Fibroblast of pulmonary artery (primary cell): ENCODE results near the gene PHACTR3.

Source experiments
- DNase-seq: peaks from one replicate; pipeline ENCODE4 v3.0.0-alpha.2; 2010; ENCODE audit warnings: low read depth
- H3K4me3 ChIP-seq: replicated peaks from 2 replicates; pipeline ENCODE4 v1.5.1; 2011; ENCODE audit warnings: low read depth, mild to moderate bottlenecking, control low read depth, low read length, moderate library complexity
- CTCF ChIP-seq: IDR thresholded peaks from 2 replicates; pipeline ENCODE4 v1.5.1; 2011; ENCODE audit warnings: mild to moderate bottlenecking, control low read depth, low read length, inconsistent platforms; ENCODE audit errors: missing control alignments

The PHACTR3 gene

DNA sequence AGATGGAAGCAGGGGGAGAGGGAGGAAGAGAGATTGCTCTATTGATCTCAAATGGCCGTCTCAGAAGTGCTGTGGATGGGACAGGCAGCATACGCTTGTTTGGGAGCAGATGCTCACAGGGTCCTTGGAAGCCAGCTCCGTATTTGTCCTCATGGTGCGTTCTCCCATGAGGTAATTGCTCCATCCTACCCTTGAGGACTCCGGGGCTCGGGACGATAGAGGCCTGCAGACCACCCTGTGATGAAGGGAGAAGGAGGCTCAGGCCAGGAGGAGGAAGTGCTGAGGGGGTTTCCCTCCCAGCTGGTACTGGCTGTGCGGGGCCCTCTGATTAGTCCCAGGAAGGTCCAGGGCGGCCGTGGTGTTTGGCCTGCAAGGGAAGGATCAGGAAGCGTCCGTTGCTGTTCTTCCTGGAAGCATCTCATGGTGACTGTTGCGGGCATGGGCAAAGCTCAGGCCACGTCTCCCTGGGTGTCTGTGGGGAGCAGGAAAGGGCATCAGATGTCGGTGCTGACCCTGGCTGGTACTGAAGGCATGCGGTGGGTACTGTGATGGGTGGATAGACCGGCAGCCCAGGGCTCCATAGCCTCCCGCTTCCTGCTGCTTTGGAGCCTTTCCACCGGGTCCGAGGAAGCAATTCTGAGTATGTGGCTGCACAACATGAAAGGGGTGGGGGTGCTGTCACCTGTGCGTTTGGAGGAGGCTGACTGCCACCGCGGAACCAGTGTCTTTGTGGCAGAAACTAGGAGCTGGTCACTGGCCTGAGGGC is 170.8 kb downstream of the PHACTR3 start:
- H3K4me3 ChIP-seq, result no peak overlapping the region
- no peak for TF ChIP-seq CTCF
- no peak for DNase-seq

- DNase-seq, result no peak
- no peak overlapping the region for H3K4me3 ChIP-seq
- no peak for TF ChIP-seq CTCF
These were observed 171.3 kb downstream of the PHACTR3 start for GRCh38 chr20:59775687-59776055.

DNA sequence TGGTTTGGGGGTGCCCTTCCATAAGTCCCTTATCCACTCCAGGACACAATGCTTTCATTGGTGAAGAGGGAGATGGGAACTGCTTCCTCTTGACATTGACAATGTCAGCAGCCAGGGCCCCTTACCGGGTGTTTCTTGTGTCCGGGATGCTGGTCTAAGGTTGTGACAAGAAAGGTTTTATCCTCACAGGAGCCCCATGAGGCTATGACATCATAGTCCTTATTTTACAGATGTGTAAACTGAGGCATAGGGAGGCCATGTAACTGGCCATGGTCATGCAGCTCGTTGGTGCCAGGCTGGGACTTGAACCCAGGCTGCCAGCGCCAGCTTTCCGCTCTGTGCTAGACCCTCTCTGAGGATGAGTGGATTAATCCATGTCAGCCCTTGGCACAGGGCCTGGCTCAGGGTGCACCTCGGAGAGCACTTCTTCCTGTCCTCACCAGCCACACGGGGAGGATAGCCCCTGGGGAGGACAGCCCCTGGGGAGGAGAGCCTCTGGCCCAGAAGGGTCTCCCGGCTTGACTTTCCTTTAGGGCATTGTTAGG is 171.8 kb downstream of the PHACTR3 start:
- no peak for TF ChIP-seq CTCF
- no peak overlapping the region for H3K4me3 ChIP-seq
- DNase-seq, result no peak

- DNase-seq, result no peak
These were observed 172.4 kb downstream of the PHACTR3 start for GRCh38 chr20:59776626-59777330.

GRCh38 chr20:59777331-59777725 is 173.0 kb downstream of the PHACTR3 start:
- TF ChIP-seq CTCF, result no peak
- H3K4me3 ChIP-seq, result no peak overlapping the region
- no peak for DNase-seq

More at GRCh38 chr20:59776626-59777330, 172.4 kb downstream of the PHACTR3 start:
- TF ChIP-seq CTCF, result no peak
- no peak overlapping the region for H3K4me3 ChIP-seq

DNA sequence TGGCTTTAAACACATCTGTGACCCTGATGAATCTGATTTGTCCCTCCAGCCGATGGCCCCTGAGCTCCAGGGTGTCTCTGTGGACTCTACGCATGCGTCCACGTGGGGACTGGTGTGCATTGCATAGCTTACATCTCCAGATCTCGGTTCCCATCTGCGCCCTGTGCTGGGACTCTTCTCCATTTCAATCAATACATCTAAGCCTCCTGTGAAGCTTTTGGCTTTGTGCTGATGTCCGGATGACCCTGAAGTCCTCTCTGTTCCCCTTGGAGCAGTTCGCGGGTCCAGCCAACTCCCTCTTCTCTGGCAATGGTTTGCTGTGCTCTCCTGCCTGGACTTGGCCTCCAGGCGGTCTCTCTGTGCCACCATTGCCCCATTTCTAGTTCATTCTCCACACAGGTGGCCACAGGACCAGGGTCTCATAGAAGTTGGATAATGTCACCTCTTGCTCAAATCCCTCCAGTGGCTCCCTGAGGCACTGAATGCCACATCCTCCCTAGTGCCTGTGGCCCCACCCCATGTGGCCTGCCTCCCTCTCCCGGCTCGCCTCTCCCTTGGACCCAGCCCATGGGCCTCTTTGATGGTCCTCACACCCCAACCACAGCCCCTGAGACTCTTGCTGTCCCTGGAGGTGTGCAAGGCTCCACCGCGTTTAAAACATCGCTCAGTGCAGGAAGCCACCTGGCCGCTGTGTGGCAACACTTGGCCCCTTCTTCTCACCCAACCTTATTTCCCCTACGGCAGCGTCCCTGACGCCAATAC is 173.7 kb downstream of the PHACTR3 start:
- DNase-seq, result no peak
- no peak overlapping the region for H3K4me3 ChIP-seq
- no peak for TF ChIP-seq CTCF
